H1 (cell line): ENCODE measurements around the gene TRPV2. TPM values are rescaled to one million over a fixed set of nuclear protein-coding genes. Genes with fewer than 3 reads are reported as not detected.

ENCODE experiments used
- ATF3 ChIP-seq: IDR thresholded peaks from 2 replicates; pipeline ENCODE4 v1.6.1; 2011; ENCODE audit warnings: low read depth, mild to moderate bottlenecking, low read length; ENCODE audit not compliant: insufficient read depth
- CEBPB ChIP-seq: IDR thresholded peaks from 2 replicates; pipeline ENCODE4 v1.6.1; 2012; ENCODE audit warnings: low read depth, low read length
- RBBP5 ChIP-seq: IDR thresholded peaks from 2 replicates; pipeline ENCODE4 v1.7.1; 2012; ENCODE audit warnings: low read depth, mild to moderate bottlenecking, inconsistent platforms, low read length, moderate library complexity, borderline replicate concordance
- polyA plus RNA-seq, 7 experiments: library from polyadenylated mRNA; depleted of rRNA in 3 of 7; stranded (reverse) in 5 of 7; unstranded in 2 of 7; fragments of >200 nt in 5 of 7; fragments of 200-250 nt in 2 of 7; gene quantifications; 1 replicate in 5 of 7; 2 replicates in 1 of 7; 4 replicates in 1 of 7; pipeline versions ENCODE4 v1.2.1 to v1.2.3, GENCODE V29; 2011 to 2013; ENCODE audit warnings: missing spikeins in 2 of 7, mixed read lengths in 2 of 7
- total RNA-seq: library from RNA; stranded (reverse); fragmentation: NEBNext Ultra II Directional; extraction: Animal tissue kit (Norgen Biotek cat#: 25700); gene quantifications from 2 replicates; pipeline ENCODE4 v1.2.1, GENCODE V29; 2021

Gene TRPV2
- total and polyA plus RNA-seq, 2 of the 8 experiments (the other 6 are each of a cell fraction or from before 2014, with no cell fraction given) = 1.7 to 2.1 TPM

GRCh38 chr17:16383216-16383615 lies 32.2 kb upstream of the TRPV2 start (continued):
- TF ChIP-seq RBBP5 (no peak), CEBPB (no peak), ATF3 (no peak)
